ENCODE measurements around the gene CNDP2.
"Not testable (repeated sequence)": the region's sequence is repeated elsewhere in the genome, so short reads cannot be mapped to it uniquely, and the experiment has no call there.

The CNDP2 gene

GRCh38 chr18:74558096-74558495 is 61.9 kb downstream of the CNDP2 start:
- DNase-seq (ENCODE audit: low read depth): no peak
- no peak overlapping the region for H3K4me3 ChIP-seq (ENCODE audit: low read length)
- TF ChIP-seq, protein P1, sequence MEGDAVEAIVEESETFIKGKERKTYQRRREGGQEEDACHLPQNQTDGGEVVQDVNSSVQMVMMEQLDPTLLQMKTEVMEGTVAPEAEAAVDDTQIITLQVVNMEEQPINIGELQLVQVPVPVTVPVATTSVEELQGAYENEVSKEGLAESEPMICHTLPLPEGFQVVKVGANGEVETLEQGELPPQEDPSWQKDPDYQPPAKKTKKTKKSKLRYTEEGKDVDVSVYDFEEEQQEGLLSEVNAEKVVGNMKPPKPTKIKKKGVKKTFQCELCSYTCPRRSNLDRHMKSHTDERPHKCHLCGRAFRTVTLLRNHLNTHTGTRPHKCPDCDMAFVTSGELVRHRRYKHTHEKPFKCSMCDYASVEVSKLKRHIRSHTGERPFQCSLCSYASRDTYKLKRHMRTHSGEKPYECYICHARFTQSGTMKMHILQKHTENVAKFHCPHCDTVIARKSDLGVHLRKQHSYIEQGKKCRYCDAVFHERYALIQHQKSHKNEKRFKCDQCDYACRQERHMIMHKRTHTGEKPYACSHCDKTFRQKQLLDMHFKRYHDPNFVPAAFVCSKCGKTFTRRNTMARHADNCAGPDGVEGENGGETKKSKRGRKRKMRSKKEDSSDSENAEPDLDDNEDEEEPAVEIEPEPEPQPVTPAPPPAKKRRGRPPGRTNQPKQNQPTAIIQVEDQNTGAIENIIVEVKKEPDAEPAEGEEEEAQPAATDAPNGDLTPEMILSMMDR (conservative IDR thresholded peaks at IDR 0.05; ENCODE audit: low read length): no peak

DNA sequence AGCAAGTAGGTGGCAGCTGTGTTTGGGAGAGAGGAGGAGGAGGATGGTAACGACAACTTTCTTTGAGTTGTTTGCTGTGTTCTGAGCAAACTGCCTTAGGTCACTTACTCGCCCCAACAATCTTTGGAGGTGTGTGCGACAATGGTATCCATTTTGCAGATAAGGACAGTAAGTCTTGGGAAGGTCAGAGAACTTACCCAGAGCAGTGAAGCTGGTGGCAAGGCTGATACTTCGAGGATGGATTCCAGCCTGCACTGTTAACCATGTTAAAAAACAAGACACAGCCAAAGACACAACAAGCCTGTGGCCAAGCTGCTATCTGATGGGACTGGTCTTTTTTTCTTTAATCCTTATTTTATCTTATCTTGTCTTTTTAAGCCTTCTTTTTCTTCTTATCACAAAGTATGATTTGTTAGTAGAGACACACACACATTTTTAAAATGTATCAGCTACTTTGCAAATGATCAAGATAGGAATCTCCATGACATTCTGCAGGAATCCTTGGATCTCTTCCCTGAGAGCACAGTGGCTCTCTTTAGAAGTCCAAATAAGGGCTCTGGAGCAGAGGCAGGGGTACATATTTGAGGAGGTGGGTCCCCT is 66.1 kb downstream of the CNDP2 start:
- no peak overlapping the region for H3K4me3 ChIP-seq (ENCODE audit: low read length)
- TF ChIP-seq, protein P1 (conservative IDR thresholded peaks at IDR 0.05; ENCODE audit: low read length): no peak
- DNase-seq (ENCODE audit: low read depth): no peak

- TF ChIP-seq, protein P1 (conservative IDR thresholded peaks at IDR 0.05; ENCODE audit: low read length): no peak
- no peak for DNase-seq (ENCODE audit: low read depth)
- no peak overlapping the region for H3K4me3 ChIP-seq (ENCODE audit: low read length)
These were observed 66.6 kb downstream of the CNDP2 start for GRCh38 chr18:74562775-74563174.

- no peak for DNase-seq (ENCODE audit: low read depth)
- no peak overlapping the region for H3K4me3 ChIP-seq (ENCODE audit: low read length)
- TF ChIP-seq, protein P1 (conservative IDR thresholded peaks at IDR 0.05; ENCODE audit: low read length): no peak
These were observed 67.8 kb downstream of the CNDP2 start for GRCh38 chr18:74563999-74564398.

- not testable (repeated sequence) for DNase-seq (ENCODE audit: low read depth); H3K4me3 ChIP-seq (ENCODE audit: low read length)
These were observed 69.0 kb downstream of the CNDP2 start for GRCh38 chr18:74565164-74565563.

DNA sequence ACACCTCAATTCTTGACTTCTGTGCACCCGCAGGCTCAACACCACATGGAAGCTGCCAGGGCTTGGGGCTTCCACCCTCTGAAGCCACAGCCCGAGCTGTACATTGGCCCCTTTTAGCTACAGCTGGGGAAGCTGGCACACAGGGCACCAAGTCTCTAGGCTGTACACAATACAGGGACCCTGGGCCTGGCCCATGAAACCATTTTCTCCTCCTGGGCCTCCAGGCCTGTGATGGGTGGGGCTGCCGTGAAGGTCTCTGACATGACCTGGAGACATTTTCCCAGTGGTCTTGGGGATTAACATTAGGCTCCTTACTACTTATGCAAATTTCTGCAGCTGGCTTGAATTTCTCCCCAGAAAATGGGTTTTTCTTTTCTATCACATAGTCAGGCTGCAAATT is 69.8 kb downstream of the CNDP2 start:
- DNase-seq (ENCODE audit: low read depth); H3K4me3 ChIP-seq (ENCODE audit: low read length): not testable (repeated sequence)

DNA sequence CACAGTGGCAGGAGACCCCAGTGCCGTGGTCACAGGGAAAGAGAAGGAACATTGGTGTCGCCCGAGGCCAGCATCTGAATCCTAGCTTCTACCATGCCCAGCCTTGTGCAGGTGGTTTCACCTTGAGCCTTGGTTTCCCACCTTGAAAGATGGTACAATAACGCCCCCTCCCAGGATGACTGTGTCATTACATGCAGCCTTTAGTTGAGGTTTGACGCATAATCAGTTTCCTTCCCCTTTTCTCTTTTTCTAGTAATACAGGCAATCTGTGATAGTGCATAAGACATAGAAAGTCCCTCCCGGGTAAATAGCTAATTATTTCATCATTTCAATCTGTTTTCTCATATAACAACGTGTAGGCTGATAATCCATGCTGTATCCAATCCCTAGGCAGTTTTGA is 71.7 kb downstream of the CNDP2 start:
- no peak overlapping the region for H3K4me3 ChIP-seq (ENCODE audit: low read length)
- no peak for DNase-seq (ENCODE audit: low read depth)
- TF ChIP-seq, protein P1 (conservative IDR thresholded peaks at IDR 0.05; ENCODE audit: low read length): no peak

DNA sequence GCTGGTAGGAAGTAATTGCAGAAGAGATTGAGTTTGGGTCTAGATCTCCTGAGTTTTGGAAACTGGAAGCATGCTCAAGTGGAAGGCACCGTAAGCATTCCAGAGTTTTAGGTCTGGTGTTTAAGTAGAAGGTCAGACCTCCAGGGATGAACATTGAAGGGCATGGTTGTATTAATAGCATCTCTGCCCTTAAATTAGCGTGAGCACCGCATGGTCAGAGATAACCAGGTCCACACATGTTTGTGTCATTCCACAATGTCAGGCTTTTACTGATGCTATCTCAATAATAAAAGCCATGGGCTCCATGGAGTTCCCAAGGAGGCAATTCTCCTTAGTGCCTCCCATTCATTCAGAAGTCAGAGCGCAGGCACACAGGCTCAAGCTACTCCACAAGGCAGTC is 73.2 kb downstream of the CNDP2 start:
- TF ChIP-seq, protein P1 (conservative IDR thresholded peaks at IDR 0.05; ENCODE audit: low read length): no peak
- H3K4me3 ChIP-seq (ENCODE audit: low read length): no peak overlapping the region
- DNase-seq (ENCODE audit: low read depth): no peak

Data from AG10803 (cell line).